ACC112 (cell line): ENCODE measurements around the gene SND1.

ENCODE experiments used
- H2AFZ ChIP-seq: fragments of 200-600 bp; sonication (generic); one replicate; pipeline ENCODE4 v1.6.0; 2017; ENCODE audit warnings: antibody characterized with exemption, low read length; ENCODE audit not compliant: unreplicated experiment
- H3K27ac ChIP-seq: fragments of 200-600 bp; sonication (generic); 2 replicates; pipeline ENCODE4 v1.5.1; 2014; ENCODE audit warnings: low read depth, mild to moderate bottlenecking, antibody characterized with exemption, low read length, moderate library complexity
- H3K27me3 ChIP-seq: fragments of 200-600 bp; sonication (generic); 2 replicates; pipeline ENCODE4 v1.6.1; 2014; ENCODE audit warnings: mild to moderate bottlenecking, antibody characterized with exemption, low read length, moderate library complexity, mixed read lengths; ENCODE audit not compliant: insufficient read depth
- H3K36me3 ChIP-seq: fragments of 200-600 bp; sonication (generic); 2 replicates; pipeline ENCODE4 v1.6.1; 2016; ENCODE audit warnings: mild to moderate bottlenecking, antibody characterized with exemption, low read length, moderate library complexity, mixed read lengths; ENCODE audit not compliant: insufficient read depth
- H3K4me1 ChIP-seq: fragments of 200-600 bp; sonication (generic); one replicate; pipeline ENCODE4 v1.6.1; 2016; ENCODE audit warnings: low read length, mixed read lengths; ENCODE audit not compliant: insufficient read depth, unreplicated experiment, control insufficient read depth
- H3K4me3 ChIP-seq: fragments of 200-600 bp; sonication (generic); 2 replicates; pipeline ENCODE4 v1.5.1; 2014; ENCODE audit warnings: mild to moderate bottlenecking, low read depth, low read length
- H3K79me2 ChIP-seq: fragments of 200-600 bp; sonication (generic); one replicate; pipeline ENCODE4 v1.6.0; 2016; ENCODE audit warnings: low read length; ENCODE audit not compliant: control insufficient read depth, unreplicated experiment, insufficient read depth

The SND1 gene

DNA sequence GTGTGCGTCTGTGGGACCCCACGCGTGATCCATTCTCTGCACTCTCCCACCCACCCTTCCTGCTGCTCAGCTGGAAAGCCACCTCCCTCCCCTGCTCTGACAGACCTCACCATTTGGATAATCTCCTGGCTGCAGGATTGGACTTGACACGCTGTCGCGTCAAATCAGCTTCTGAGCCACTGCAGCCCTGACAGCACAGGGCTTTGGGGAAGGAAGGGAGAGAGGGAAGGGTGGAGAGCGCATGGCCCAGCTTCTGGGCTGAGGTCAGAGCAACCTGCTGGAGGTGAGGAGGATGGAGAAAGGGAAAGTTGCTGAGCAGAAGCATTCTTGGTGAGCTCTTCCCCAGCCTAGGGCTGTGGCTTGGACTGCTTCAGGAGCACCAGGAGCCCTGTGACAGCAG, 428.2 kb downstream of the SND1 start:
- Histone ChIP-seq H3K4me1 (no peaks in the 10 kb centered on the region), H3K27me3 (no peaks in the 10 kb centered on the region), H3K4me3 (no peak overlapping the region), H3K79me2 (no peaks in the 10 kb centered on the region), H3K36me3 (no peaks in the 10 kb centered on the region), H3K27ac (no peak overlapping the region), H2AFZ (no peak overlapping the region)

- Histone ChIP-seq H3K4me1 (no peaks in the 10 kb centered on the region), H3K27ac (no peak overlapping the region), H2AFZ (no peak overlapping the region), H3K27me3 (no peaks in the 10 kb centered on the region), H3K4me3 (no peak overlapping the region), H3K79me2 (no peaks in the 10 kb centered on the region), H3K36me3 (no peaks in the 10 kb centered on the region)
These were observed 429.4 kb downstream of the SND1 start for GRCh38 chr7:128081351-128081750.

GRCh38 chr7:128081808-128082207, 429.8 kb downstream of the SND1 start:
- Histone ChIP-seq H3K27me3 (no peaks in the 10 kb centered on the region), H3K4me1 (no peaks in the 10 kb centered on the region), H2AFZ (no peak overlapping the region), H3K36me3 (no peaks in the 10 kb centered on the region), H3K27ac (no peak overlapping the region), H3K4me3 (no peak overlapping the region), H3K79me2 (no peaks in the 10 kb centered on the region)

- Histone ChIP-seq H3K36me3 (no peaks in the 10 kb centered on the region), H3K27ac (no peak overlapping the region), H3K79me2 (no peaks in the 10 kb centered on the region)
These were observed 430.4 kb downstream of the SND1 start for GRCh38 chr7:128082431-128082830.

GRCh38 chr7:128084896-128085608, 433.1 kb downstream of the SND1 start:
- Histone ChIP-seq H2AFZ (no peak overlapping the region), H3K4me3 (no peak overlapping the region), H3K27me3 (no peaks in the 10 kb centered on the region), H3K79me2 (no peaks in the 10 kb centered on the region), H3K4me1 (no peaks in the 10 kb centered on the region), H3K27ac (no peak overlapping the region), H3K36me3 (no peaks in the 10 kb centered on the region)

More at GRCh38 chr7:128082431-128082830, 430.4 kb downstream of the SND1 start:
- Histone ChIP-seq H3K4me3 (no peak overlapping the region), H3K27me3 (no peaks in the 10 kb centered on the region), H2AFZ (no peak overlapping the region), H3K4me1 (no peaks in the 10 kb centered on the region)

DNA sequence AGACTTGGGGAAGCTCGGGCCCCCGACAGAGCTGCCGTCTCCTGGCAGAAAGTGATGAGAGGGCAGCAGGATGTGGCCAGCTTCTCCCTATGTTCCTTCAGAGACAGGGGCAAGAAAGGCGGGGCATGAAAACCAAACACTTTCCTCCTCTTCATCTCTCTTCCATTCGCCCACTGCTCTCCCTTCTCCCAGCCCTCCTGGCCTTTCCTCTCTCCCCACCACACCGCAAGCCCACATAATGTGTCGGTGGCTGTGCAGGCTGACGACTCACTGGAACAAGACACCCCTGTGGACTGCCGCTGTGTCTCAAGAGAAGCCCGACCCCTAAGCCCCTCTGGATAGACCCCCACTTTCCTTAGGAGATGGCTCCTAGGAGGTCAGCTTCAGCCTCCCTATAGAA, 438.5 kb downstream of the SND1 start:
- Histone ChIP-seq H3K4me3 (no peak overlapping the region), H3K4me1 (no peaks in the 10 kb centered on the region), H3K27me3 (no peaks in the 10 kb centered on the region), H2AFZ (no peak overlapping the region), H3K79me2 (no peaks in the 10 kb centered on the region), H3K27ac (no peak overlapping the region), H3K36me3 (no peaks in the 10 kb centered on the region)

GRCh38 chr7:128091106-128091505, 439.1 kb downstream of the SND1 start:
- Histone ChIP-seq H3K4me3 (no peak overlapping the region), H2AFZ (no peak overlapping the region), H3K79me2 (no peaks in the 10 kb centered on the region), H3K36me3 (no peaks in the 10 kb centered on the region), H3K27me3 (no peaks in the 10 kb centered on the region), H3K4me1 (no peaks in the 10 kb centered on the region), H3K27ac (no peak overlapping the region)

DNA sequence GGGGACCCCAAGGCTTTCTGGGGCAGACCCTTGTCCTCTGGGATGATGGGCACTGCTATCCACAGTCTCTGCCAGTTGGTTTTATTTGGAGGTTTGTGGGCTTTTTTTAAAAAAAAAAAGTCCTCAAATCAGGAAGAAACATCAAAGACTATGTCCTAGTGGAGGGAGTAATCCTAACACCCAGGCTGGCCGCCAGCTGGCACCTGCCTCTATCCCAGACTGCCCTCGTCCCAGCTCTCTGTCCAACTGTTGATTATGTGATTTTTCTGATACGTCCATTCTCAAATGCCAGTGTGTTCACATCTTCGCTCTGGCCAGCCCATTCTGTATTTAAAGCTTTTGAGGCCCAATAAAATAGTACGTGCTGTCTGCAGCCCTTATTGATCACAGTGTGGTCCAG, 440.2 kb downstream of the SND1 start:
- H3K4me1 ChIP-seq = no peaks in the 10 kb centered on the region
- no peaks in the 10 kb centered on the region for H3K79me2 ChIP-seq
- H3K36me3 ChIP-seq = no peaks in the 10 kb centered on the region
- no peak overlapping the region for H3K4me3 ChIP-seq
- no peak overlapping the region for H2AFZ ChIP-seq
- no peaks in the 10 kb centered on the region for H3K27me3 ChIP-seq
- no peak overlapping the region for H3K27ac ChIP-seq

- Histone ChIP-seq H3K4me3 (no peak overlapping the region), H3K27ac (no peak overlapping the region), H2AFZ (no peak overlapping the region), H3K79me2 (no peaks in the 10 kb centered on the region), H3K4me1 (no peaks in the 10 kb centered on the region), H3K36me3 (no peaks in the 10 kb centered on the region), H3K27me3 (no peaks in the 10 kb centered on the region)
These were observed 441.9 kb downstream of the SND1 start for GRCh38 chr7:128093614-128094570.

DNA sequence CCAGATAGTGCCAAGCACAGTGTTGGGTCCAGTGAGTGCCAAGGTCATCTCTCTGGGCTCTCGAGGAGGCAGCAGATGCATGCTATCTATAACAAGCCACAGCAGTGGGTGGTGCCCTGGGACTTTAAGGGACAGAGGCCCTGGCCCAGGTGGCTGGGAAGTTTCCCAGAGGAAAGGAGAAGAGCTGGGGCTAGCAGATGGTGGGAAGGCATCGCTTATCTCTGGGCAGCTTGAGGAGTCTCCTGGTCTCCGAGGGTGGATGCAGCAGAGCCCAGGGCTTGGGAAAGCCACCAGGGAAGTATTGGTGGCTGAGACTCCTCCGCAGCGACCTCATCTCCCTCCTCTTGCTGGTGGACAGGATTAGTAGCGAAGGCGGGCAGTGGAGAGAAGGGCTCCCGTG, 442.7 kb downstream of the SND1 start:
- no peak overlapping the region for H3K4me3 ChIP-seq
- no peaks in the 10 kb centered on the region for H3K79me2 ChIP-seq
- no peak overlapping the region for H3K27ac ChIP-seq
- H3K36me3 ChIP-seq = no peaks in the 10 kb centered on the region
- no peak overlapping the region for H2AFZ ChIP-seq
- no peaks in the 10 kb centered on the region for H3K4me1 ChIP-seq
- no peaks in the 10 kb centered on the region for H3K27me3 ChIP-seq
